LoVo (cell line): ENCODE results near the gene LRRC27.
A peak's percentile ranks its signal among the peaks of the same experiment; 100 is the strongest.
"Not testable (repeated sequence)": the region's sequence is repeated elsewhere in the genome, so short reads cannot be mapped to it uniquely, and the experiment has no call there.

Experiments used
- DNase-seq: peaks from one replicate; pipeline ENCODE4 v3.0.0-alpha.2; 2016; ENCODE audit warnings: low spot score

LRRC27 gene

GRCh38 chr10:132314881-132315280 lies 17.1 kb upstream of the LRRC27 start:
- not testable (repeated sequence) for DNase-seq

- DNase-seq: no peak
These were observed 15.9 kb upstream of the LRRC27 start for GRCh38 chr10:132316133-132316532.

GRCh38 chr10:132317477-132317876 lies 14.5 kb upstream of the LRRC27 start:
- not testable (repeated sequence) for DNase-seq

GRCh38 chr10:132319853-132320653 lies 11.9 kb upstream of the LRRC27 start:
- DNase-seq: peak; percentile 17

- DNase-seq: no peak
These were observed 11.1 kb upstream of the LRRC27 start for GRCh38 chr10:132320654-132321469.

GRCh38 chr10:132321726-132322125 lies 10.3 kb upstream of the LRRC27 start:
- DNase-seq: no peak

- DNase-seq: no peak
These were observed 9.4 kb upstream of the LRRC27 start for GRCh38 chr10:132322586-132323048.

- DNase-seq: no peak
These were observed 7.8 kb upstream of the LRRC27 start for GRCh38 chr10:132324186-132324585.

- no peak for DNase-seq
These were observed 5.6 kb upstream of the LRRC27 start for GRCh38 chr10:132326344-132326889.

GRCh38 chr10:132326925-132327324 lies 5.1 kb upstream of the LRRC27 start:
- no peak for DNase-seq

GRCh38 chr10:132328106-132328505 lies 3.9 kb upstream of the LRRC27 start:
- no peak for DNase-seq

- no peak for DNase-seq
These were observed 3.3 kb upstream of the LRRC27 start for GRCh38 chr10:132328738-132329137.

- DNase-seq: peak; percentile 36
These were observed 2.2 kb upstream of the LRRC27 start for GRCh38 chr10:132329565-132330485.

- DNase-seq: no peak
These were observed 1.5 kb upstream of the LRRC27 start for GRCh38 chr10:132330486-132330833.

- no peak for DNase-seq
These were observed 401 bp downstream of the LRRC27 start for GRCh38 chr10:132332433-132332754.

- DNase-seq: no peak
These were observed 1.4 kb downstream of the LRRC27 start for GRCh38 chr10:132333386-132333785.

- DNase-seq: no peak
These were observed 2.7 kb downstream of the LRRC27 start for GRCh38 chr10:132334631-132335188.

- no peak for DNase-seq
These were observed 3.4 kb downstream of the LRRC27 start for GRCh38 chr10:132335189-132336063.

GRCh38 chr10:132336064-132336746 lies 4.2 kb downstream of the LRRC27 start:
- no peak for DNase-seq

- DNase-seq: no peak
These were observed 5.0 kb downstream of the LRRC27 start for GRCh38 chr10:132336919-132337407.
